NCI-H748 (cell line): ENCODE results near the gene NPIPA8.
"Not testable (repeated sequence)": the region's sequence is repeated elsewhere in the genome, so short reads cannot be mapped to it uniquely, and the experiment has no call there.

Experiments used
- DNase-seq: peaks from one replicate; lab custom pipeline; 2025; ENCODE audit not compliant: unreplicated experiment; lab: John Stamatoyannopoulos, UW

Gene NPIPA8

DNA sequence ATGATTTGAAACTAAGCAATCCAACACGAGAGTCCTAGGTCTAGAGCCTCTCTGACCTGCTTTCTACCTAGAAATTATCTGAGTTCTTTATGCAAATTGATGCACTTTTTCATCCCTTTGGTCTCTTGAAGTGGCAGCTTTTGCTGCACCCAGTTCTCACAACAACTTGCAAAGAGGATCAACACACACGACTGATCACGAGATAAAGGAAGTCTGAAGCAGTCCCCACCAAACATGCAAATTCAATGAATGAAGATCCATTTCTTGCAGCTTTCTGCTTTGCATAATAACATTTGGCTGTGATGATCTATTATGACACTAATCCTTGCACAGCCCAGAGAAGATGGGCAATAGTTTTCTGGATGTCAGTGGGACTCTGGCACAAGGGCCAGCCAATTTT, 56.2 kb downstream of the NPIPA8 start:
- DNase-seq: not testable (repeated sequence)

- not testable (repeated sequence) for DNase-seq
These were observed 59.8 kb downstream of the NPIPA8 start for GRCh38 chr16:18276756-18277155.

DNA sequence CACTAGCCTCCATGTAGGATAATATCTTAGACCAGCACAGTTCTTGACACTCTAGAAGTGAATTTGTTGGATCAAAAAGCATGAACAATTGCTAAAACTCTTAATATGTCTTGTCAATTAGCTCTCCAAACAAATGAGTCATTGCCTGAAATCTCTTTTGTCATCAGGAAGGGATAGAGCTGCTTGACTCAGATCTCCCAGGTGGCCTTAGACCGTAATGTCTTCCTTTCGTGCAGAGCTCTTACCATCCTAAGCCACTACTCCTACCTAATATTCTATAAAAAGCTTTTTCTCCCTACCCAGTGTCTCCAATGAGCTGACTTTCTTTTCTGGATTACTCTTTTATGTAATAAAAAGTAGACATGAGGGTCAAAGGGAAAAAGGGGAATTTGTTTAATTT, 66.4 kb downstream of the NPIPA8 start:
- not testable (repeated sequence) for DNase-seq
